Endothelial cell of umbilical vein (primary cell): ENCODE measurements around the gene EXOC5. TPM values are rescaled to one million over a fixed set of nuclear protein-coding genes. Genes with fewer than 3 reads are reported as not detected.

Experiments
- BruUV-seq: library from RNA; stranded (reverse); fragments of 400-500 nt; replicated peaks from 2 replicates; lab custom pipeline; 2021; lab: Mats Ljungman, UMichigan
- CTCF ChIA-PET: fragments of 300-600, 350-600 bp; sonication (Branson Sonifier 250); formaldehyde crosslinking; loops from one replicate; lab custom pipeline; 2021; ENCODE audit warnings: antibody characterized with exemption, inconsistent platforms; lab: Charles Lee
- POLR2A ChIA-PET: fragments of 300-600, 350-600 bp; sonication (Branson Sonifier 250); formaldehyde crosslinking; loops from one replicate; lab custom pipeline; 2021; ENCODE audit warnings: antibody characterized with exemption, inconsistent platforms; lab: Charles Lee
- DNase-seq: peaks from one replicate; pipeline ENCODE4 v3.0.0-alpha.2; 2011; ENCODE audit warnings: low read depth, low spot score
- FAIRE-seq: peaks from 2 replicates; lab custom pipeline; 2011; peaks lifted over from hg19 to GRCh38; lab: Jason Lieb, UNC
- H2AFZ ChIP-seq: 2 replicates; pipeline ENCODE4 v1.6.0; 2012; ENCODE audit warnings: low read depth, low read length, control low read depth, inconsistent platforms
- H3K27ac ChIP-seq: 2 replicates; pipeline ENCODE4 v1.5.1; 2011; ENCODE audit warnings: low read depth, mild to moderate bottlenecking, control low read depth, low read length, moderate library complexity; ENCODE audit not compliant: insufficient read depth
- H3K27me3 ChIP-seq, 2 experiments: 2 replicates each; pipeline versions ENCODE4 v1.6.0 to v1.6.1; 2011; ENCODE audit warnings: low read length in 2 of 2, mixed read lengths in 1 of 2; ENCODE audit not compliant: control insufficient read depth in 2 of 2, insufficient read depth in 2 of 2
- H3K36me3 ChIP-seq, 2 experiments: 2 replicates in 1 of 2; 3 replicates in 1 of 2; pipeline ENCODE4 v1.5.1; 2011; ENCODE audit warnings: low read length in 2 of 2, mild to moderate bottlenecking in 1 of 2, moderate library complexity in 1 of 2; ENCODE audit not compliant: control insufficient read depth in 2 of 2, insufficient read depth in 2 of 2; ENCODE audit errors: extremely low read depth in 1 of 2
- H3K4me1 ChIP-seq: 3 replicates; pipeline ENCODE4 v1.5.1; 2011; ENCODE audit warnings: mild to moderate bottlenecking, low read length; ENCODE audit not compliant: control insufficient read depth, insufficient read depth; ENCODE audit errors: extremely low read depth
- H3K4me2 ChIP-seq: 2 replicates; pipeline ENCODE4 v1.6.1; 2011; ENCODE audit warnings: low read length, control low read depth, mixed read lengths; ENCODE audit not compliant: insufficient read depth
- H3K4me3 ChIP-seq, 3 experiments: fragments of 200-600 bp in 1 of 3; sonication (generic), shearing (Covaris generic) in 1 of 3; replicated peaks in 1 of 3; 2 replicates each; pipeline ENCODE4 v1.5.1; 2011 to 2016; ENCODE audit warnings: control low read depth in 3 of 3, low read length in 3 of 3, mild to moderate bottlenecking in 2 of 3, inconsistent platforms in 1 of 3, low read depth in 1 of 3, moderate library complexity in 1 of 3; ENCODE audit not compliant: insufficient read depth in 1 of 3
- H3K79me2 ChIP-seq: 2 replicates; pipeline ENCODE4 v1.6.0; 2012; ENCODE audit warnings: low read length, inconsistent platforms; ENCODE audit not compliant: control insufficient read depth, insufficient read depth
- H3K9ac ChIP-seq: replicated peaks from 2 replicates; pipeline ENCODE3; 2011; ENCODE audit warnings: low read length, control low read depth; ENCODE audit not compliant: insufficient read depth; ENCODE audit errors: extremely low read depth
- H3K9me1 ChIP-seq: replicated peaks from 3 replicates; pipeline ENCODE4 v1.6.0; 2011; ENCODE audit warnings: mild to moderate bottlenecking, low read length; ENCODE audit not compliant: control insufficient read depth, insufficient read depth; ENCODE audit errors: extremely low read depth
- H3K9me3 ChIP-seq: replicated peaks from 2 replicates; pipeline ENCODE4 v1.5.1; 2012; ENCODE audit warnings: low read length, inconsistent platforms; ENCODE audit not compliant: control insufficient read depth, insufficient read depth
- H4K20me1 ChIP-seq: replicated peaks from 2 replicates; pipeline ENCODE3; 2011; ENCODE audit warnings: mild to moderate bottlenecking, low read length; ENCODE audit not compliant: control insufficient read depth, insufficient read depth; ENCODE audit errors: extremely low read depth
- CTCF ChIP-seq, 2 donors: IDR thresholded peaks; 1 replicate in 1 of 2; 2 replicates in 1 of 2; pipeline ENCODE4 v1.5.1; 2011; ENCODE audit warnings: low read length in 2 of 2, mild to moderate bottlenecking in 2 of 2, moderate library complexity in 2 of 2, control low read depth in 1 of 2, inconsistent platforms in 1 of 2, low read depth in 1 of 2; ENCODE audit not compliant: insufficient read depth in 1 of 2; ENCODE audit errors: extremely low read depth in 1 of 2
- EZH2 ChIP-seq: IDR thresholded peaks from 2 replicates; pipeline ENCODE4 v1.6.1; 2012; ENCODE audit warnings: borderline replicate concordance, low read depth, mild to moderate bottlenecking, moderate library complexity, low read length, inconsistent platforms; ENCODE audit not compliant: severe bottlenecking
- FOS ChIP-seq: IDR thresholded peaks from 2 replicates; pipeline ENCODE4 v1.6.1; 2011; ENCODE audit warnings: mild to moderate bottlenecking, low read length, moderate library complexity, borderline replicate concordance; ENCODE audit not compliant: insufficient read depth
- GATA2 ChIP-seq: IDR thresholded peaks from 2 replicates; pipeline ENCODE4 v1.7.0; 2011; ENCODE audit warnings: low read depth, mild to moderate bottlenecking, moderate library complexity, mixed read lengths, low read length; ENCODE audit not compliant: insufficient read length, insufficient read depth
- JUN ChIP-seq: IDR thresholded peaks from 2 replicates; pipeline ENCODE4 v1.6.1; 2011; ENCODE audit warnings: borderline replicate concordance, low read depth; ENCODE audit not compliant: insufficient read length, insufficient read depth
- MAX ChIP-seq: IDR thresholded peaks from 2 replicates; pipeline ENCODE4 v1.6.1; 2011; ENCODE audit not compliant: insufficient read depth, insufficient read length
- MYC ChIP-seq: IDR thresholded peaks from one replicate; pipeline ENCODE4 v1.6.1; 2011; ENCODE audit warnings: mild to moderate bottlenecking, low read depth, low read length
- POLR2A ChIP-seq: IDR thresholded peaks from 2 replicates; pipeline ENCODE4 v1.6.1; 2012; ENCODE audit warnings: low read depth, mild to moderate bottlenecking, control low read depth, low read length
- POLR2AphosphoS5 ChIP-seq: IDR thresholded peaks from 2 replicates; pipeline ENCODE4 v1.6.1; 2012; ENCODE audit warnings: low read depth, mild to moderate bottlenecking, control low read depth, low read length, moderate library complexity; ENCODE audit not compliant: insufficient read depth
- dilution Hi-C: fragments of 300-500 bp; cut with MboI; formaldehyde crosslinking; loops from one replicate; pipeline ENCODE4 v1.15.0; 2019; ENCODE audit warnings: low sequenced_read_pairs; ENCODE audit not compliant: extremely low pct_ligation_motif_present
- intact Hi-C: fragments of 100-400 bp; cut with micrococcal nuclease; formaldehyde crosslinking; loops from one replicate; pipeline ENCODE4 v1.10.0; 2022
- polyA plus RNA-seq, 4 experiments: library from polyadenylated mRNA; depleted of rRNA in 3 of 4; stranded (reverse) in 3 of 4; unstranded in 1 of 4; fragments of >200 nt; gene quantifications; 2 replicates each; pipeline versions ENCODE4 v1.2.1 to v1.2.3, GENCODE V29; 2011 to 2012; ENCODE audit warnings: missing spikeins in 1 of 4
- total RNA-seq: library from RNA; stranded (reverse); gene quantifications from 2 replicates; pipeline ENCODE4 v1.2.3, GENCODE V29; 2021

EXOC5 gene
- total and polyA plus RNA-seq, 2 donors (not counting 3 experiments of a cell fraction or from before 2014, with no cell fraction given) = 23.9 to 104 TPM

GRCh38 chr14:57297852-57298251 lies 29.1 kb upstream of the EXOC5 start:
- H3K4me3 ChIP-seq = no peak overlapping the region
- H3K27ac ChIP-seq = no peak overlapping the region
- no peaks in the 10 kb centered on the region for H4K20me1 ChIP-seq
- no peaks in the 10 kb centered on the region for H3K36me3 ChIP-seq
- dilution Hi-C loops (no loop called here), intact Hi-C loops (no loop called here)
- H3K4me1 ChIP-seq = no peaks in the 10 kb centered on the region
- H3K79me2 ChIP-seq = no peaks in the 10 kb centered on the region
- H2AFZ ChIP-seq = no peak overlapping the region
- TF ChIP-seq GATA2 = no peak
- TF ChIP-seq POLR2AphosphoS5 = no peak
- TF ChIP-seq POLR2A = no peak
- no peak for TF ChIP-seq MYC
- TF ChIP-seq EZH2 = no peak
- TF ChIP-seq CTCF (IDR thresholded peaks at IDR 0.05; ENCODE audit: extremely low read depth in 1 of 2, insufficient read depth in 1 of 2, low read depth in 1 of 2, low read length in 2 of 2) = no peak
- TF ChIP-seq FOS = no peak
- TF ChIP-seq JUN = no peak
- no peak for TF ChIP-seq MAX
- H3K4me2 ChIP-seq = no peak overlapping the region
- FAIRE-seq = no peak
- POLR2A ChIA-PET = no interaction called here
- no TSS peak for BruUV-seq
- H3K9ac ChIP-seq = no peak overlapping the region
- no peaks in the 10 kb centered on the region for H3K27me3 ChIP-seq
- CTCF ChIA-PET = interaction anchor here (1.0 to 1.3 kb wide), 3 partner anchors 81 to 808 kb away, joined by 3 read pairs; no protein-coding TSS in a partner anchor
- DNase-seq = no peak
- no peaks in the 10 kb centered on the region for H3K9me1 ChIP-seq
- H3K9me3 ChIP-seq = no peaks in the 10 kb centered on the region
